ENCODE data around the gene NRG2. TPM values are rescaled to one million over a fixed set of nuclear protein-coding genes. Genes with fewer than 3 reads are reported as not detected.
A peak's percentile ranks its signal among the peaks of the same experiment; 100 is the strongest.

The NRG2 gene
- total RNA-seq, 3 donors from 2014 or later, result 5.9 to 16.5 (median 7.2) TPM

DNA sequence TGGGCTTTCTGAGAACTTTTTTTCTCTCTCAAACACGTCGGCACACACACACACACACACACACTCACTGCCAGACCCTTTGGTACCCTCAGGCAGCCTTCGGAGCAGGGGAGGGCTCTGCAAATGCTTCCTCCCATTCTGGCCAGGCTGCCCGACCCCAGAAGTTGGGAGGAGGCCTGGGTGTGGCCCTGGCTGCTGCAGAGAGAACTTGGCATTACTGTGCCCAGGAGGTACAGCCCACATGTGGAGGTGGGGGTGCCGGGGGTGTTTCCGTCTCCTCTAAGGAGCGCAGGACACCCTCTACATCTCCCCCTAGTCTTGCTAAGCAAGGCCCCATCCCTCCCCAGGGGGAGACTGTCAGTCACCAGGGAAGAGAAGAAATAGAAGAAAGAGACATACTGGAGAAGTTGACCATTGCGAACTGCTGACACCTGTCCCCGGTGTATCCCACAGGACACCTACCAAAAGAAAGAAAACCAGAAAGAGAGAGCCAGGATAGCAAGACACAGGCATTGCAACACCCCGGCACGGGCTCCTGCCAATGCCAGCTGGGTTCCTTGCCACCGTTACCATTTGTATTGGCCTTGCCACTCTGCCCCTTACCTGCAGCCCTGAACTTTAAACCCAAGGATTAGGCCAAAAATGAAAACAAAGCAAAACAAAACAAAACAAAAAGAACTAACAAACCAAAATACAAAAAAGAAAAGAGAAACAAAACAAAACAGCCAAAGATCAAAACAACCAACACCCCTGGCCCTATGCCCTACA lies 178.2 kb downstream of the NRG2 start:
- no peaks in the 10 kb centered on the region for H3K36me3 ChIP-seq
- no peak for TF ChIP-seq POLR2A (IDR thresholded peaks at IDR 0.05)
- no peak for TF ChIP-seq POLR2AphosphoS5 (IDR thresholded peaks at IDR 0.05)
- TF ChIP-seq, protein P1, sequence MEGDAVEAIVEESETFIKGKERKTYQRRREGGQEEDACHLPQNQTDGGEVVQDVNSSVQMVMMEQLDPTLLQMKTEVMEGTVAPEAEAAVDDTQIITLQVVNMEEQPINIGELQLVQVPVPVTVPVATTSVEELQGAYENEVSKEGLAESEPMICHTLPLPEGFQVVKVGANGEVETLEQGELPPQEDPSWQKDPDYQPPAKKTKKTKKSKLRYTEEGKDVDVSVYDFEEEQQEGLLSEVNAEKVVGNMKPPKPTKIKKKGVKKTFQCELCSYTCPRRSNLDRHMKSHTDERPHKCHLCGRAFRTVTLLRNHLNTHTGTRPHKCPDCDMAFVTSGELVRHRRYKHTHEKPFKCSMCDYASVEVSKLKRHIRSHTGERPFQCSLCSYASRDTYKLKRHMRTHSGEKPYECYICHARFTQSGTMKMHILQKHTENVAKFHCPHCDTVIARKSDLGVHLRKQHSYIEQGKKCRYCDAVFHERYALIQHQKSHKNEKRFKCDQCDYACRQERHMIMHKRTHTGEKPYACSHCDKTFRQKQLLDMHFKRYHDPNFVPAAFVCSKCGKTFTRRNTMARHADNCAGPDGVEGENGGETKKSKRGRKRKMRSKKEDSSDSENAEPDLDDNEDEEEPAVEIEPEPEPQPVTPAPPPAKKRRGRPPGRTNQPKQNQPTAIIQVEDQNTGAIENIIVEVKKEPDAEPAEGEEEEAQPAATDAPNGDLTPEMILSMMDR (IDR thresholded peaks at IDR 0.05), result no peak
- peaks cover 4% of the 10 kb centered on the region in 2 donors for H3K4me1 ChIP-seq
- peak overlapping the region in 1 of 2 donors; percentile 39 for H3K27ac ChIP-seq
- no peaks in the 10 kb centered on the region for H3K27me3 ChIP-seq
- no peak overlapping the region for H3K4me3 ChIP-seq
- intact Hi-C loops (cut with DNase I; ENCODE audit: low total_unique reads), result no loop called here
- H3K9me3 ChIP-seq, result no peaks in the 10 kb centered on the region
- DNase-seq (ENCODE audit: low spot score in 2 of 2), result no peak

DNA sequence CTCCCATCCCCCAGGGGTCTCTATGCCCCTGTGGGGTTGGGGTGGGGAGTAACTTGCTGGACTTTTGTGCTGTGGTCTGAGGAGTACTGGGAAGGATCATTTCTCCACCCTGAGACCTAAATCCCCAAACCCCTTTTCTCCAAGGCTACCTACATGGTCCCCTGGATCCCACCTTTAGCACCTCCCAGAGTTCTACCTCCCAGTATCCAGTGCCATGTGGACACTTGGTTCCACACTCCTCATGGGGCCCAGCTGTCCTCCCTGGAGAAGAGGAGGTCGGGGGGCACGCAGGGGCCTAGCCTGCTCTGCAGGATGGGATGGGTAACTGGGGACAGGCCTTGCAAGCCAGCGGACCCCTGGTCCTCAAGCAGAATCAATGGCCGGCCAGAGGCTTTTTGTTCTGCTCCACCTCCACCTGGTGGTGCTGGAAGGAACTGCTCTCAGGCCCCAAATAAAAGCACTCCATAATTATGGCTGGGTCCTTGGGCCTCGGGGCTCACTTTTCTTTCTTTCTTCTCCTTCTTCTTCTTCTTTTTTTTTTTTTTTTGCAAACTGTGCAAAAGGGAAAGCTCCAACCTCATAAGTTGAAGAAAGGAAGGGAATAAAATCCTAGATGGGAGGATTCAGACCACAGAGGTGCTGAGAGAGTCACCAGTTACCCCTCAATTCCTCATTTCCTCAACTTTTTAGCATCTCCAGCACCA lies 179.1 kb downstream of the NRG2 start:
- intact Hi-C loops (cut with DNase I; ENCODE audit: low total_unique reads), result no loop called here
- no peak for TF ChIP-seq POLR2AphosphoS5 (IDR thresholded peaks at IDR 0.05)
- TF ChIP-seq, protein P1 (IDR thresholded peaks at IDR 0.05), result peak; percentile 68 to 85 (median 77)
- TF ChIP-seq POLR2A (IDR thresholded peaks at IDR 0.05), result no peak
- peak overlapping the region in 1 of 2 donors; percentile 39 for H3K27ac ChIP-seq
- no peaks in the 10 kb centered on the region for H3K27me3 ChIP-seq
- peak in 1 of 2 donors; percentile 58 for DNase-seq (ENCODE audit: low spot score in 2 of 2)
- H3K36me3 ChIP-seq, result no peaks in the 10 kb centered on the region
- no peak overlapping the region for H3K4me3 ChIP-seq
- H3K4me1 ChIP-seq, result no peaks in the 10 kb centered on the region
- no peaks in the 10 kb centered on the region for H3K9me3 ChIP-seq

DNA sequence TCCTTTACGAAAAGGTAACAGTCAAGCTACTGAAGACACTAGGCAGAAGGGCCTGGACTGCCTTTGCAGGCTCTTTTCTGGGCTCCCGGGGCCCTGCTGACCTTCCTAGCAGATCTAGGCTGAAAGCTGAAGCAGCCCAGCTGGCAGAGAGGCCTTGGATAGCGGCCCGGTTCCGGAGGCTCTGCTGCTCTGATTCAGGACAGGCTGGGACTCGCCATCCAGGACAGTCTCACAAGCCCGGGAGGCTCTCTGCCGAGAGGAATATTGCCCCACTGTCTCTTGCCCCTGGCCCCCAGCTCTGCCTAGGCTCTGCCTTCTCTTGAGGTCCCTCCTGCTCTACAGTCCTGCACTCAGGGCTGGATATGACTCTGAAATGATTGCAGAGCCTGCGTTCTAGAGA lies 179.7 kb downstream of the NRG2 start:
- H3K4me3 ChIP-seq, result no peak overlapping the region
- intact Hi-C loops (cut with DNase I; ENCODE audit: low total_unique reads), result no loop called here
- no peaks in the 10 kb centered on the region for H3K36me3 ChIP-seq
- H3K27me3 ChIP-seq, result no peaks in the 10 kb centered on the region
- H3K4me1 ChIP-seq, result no peaks in the 10 kb centered on the region
- DNase-seq (ENCODE audit: low spot score in 2 of 2), result peak in 1 of 2 donors; percentile 56
- H3K9me3 ChIP-seq, result no peaks in the 10 kb centered on the region
- H3K27ac ChIP-seq, result peak overlapping the region in 1 of 2 donors; percentile 36
- no peak for TF ChIP-seq POLR2AphosphoS5 (IDR thresholded peaks at IDR 0.05)
- TF ChIP-seq, protein P1 (IDR thresholded peaks at IDR 0.05), result no peak
- no peak for TF ChIP-seq POLR2A (IDR thresholded peaks at IDR 0.05)

DNA sequence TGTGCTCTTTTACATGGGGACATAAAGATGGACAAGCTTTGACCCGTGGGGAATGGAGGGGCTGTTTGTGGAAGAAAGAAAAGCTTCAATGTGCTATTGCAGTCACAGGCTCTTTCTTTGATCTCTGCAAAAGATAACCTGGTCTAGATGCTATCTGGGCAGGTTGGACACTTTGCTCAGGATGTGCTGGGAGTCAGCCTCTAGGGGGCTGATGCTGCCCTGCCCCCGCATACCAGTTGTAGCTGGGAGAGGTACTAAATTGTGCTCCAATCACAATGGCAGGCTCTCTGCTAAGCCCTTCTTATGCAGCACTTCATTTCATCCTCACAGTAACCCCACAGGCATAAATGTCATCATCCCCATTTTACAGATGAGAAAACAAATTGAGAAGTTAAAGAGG lies 180.3 kb downstream of the NRG2 start:
- no peak for DNase-seq (ENCODE audit: low spot score in 2 of 2)
- H3K27ac ChIP-seq, result peak overlapping the region in 1 of 2 donors; percentile 36
- no peaks in the 10 kb centered on the region for H3K27me3 ChIP-seq
- H3K4me1 ChIP-seq, result no peaks in the 10 kb centered on the region
- no peak for TF ChIP-seq POLR2A (IDR thresholded peaks at IDR 0.05)
- no peak overlapping the region for H3K4me3 ChIP-seq
- H3K36me3 ChIP-seq, result no peaks in the 10 kb centered on the region
- H3K9me3 ChIP-seq, result no peaks in the 10 kb centered on the region
- intact Hi-C loops (cut with DNase I; ENCODE audit: low total_unique reads), result no loop called here

DNA sequence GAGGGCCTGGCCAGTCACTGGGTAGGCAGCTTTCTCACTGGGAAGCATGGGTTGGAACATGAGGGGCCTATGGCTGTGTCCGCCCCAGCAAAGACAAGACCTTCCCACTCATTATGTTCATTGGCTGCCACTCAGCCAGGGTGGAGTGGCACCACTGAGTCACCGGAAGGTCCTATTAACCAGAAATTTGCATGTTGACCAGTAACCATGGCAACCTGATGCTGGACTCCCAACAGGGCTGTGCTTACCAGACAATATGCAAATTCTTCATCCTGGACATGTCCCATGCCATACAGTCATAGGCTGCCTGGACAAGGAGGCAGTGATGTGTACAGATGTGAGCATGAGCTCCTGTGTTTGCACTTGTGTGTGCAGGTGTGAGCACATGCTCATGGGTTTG lies 180.8 kb downstream of the NRG2 start:
- Histone ChIP-seq H3K27me3 (no peaks in the 10 kb centered on the region), H3K36me3 (no peaks in the 10 kb centered on the region), H3K4me3 (no peak overlapping the region), H3K4me1 (no peaks in the 10 kb centered on the region), H3K27ac (no peak overlapping the region), H3K9me3 (no peaks in the 10 kb centered on the region)
- intact Hi-C loops (cut with DNase I; ENCODE audit: low total_unique reads), result no loop called here
- no peak for DNase-seq (ENCODE audit: low spot score in 2 of 2)
- TF ChIP-seq, protein P1 (IDR thresholded peaks at IDR 0.05), result no peak
- no peak for TF ChIP-seq POLR2AphosphoS5 (IDR thresholded peaks at IDR 0.05)
- TF ChIP-seq POLR2A (IDR thresholded peaks at IDR 0.05), result no peak

All from breast epithelium (tissue), 4 donors.